Left colon (tissue), 2 donors: ENCODE results near the gene ZNF185. TPM values are rescaled to one million over a fixed set of nuclear protein-coding genes. Genes with fewer than 3 reads are reported as not detected.
A peak's percentile ranks its signal among the peaks of the same experiment; 100 is the strongest.
"Not testable (repeated sequence)": the region's sequence is repeated elsewhere in the genome, so short reads cannot be mapped to it uniquely, and the experiment has no call there.

Experiments used
- ATAC-seq: fragments of 200-7000 bp; cut with Tn5 transposase; one replicate; pipeline ENCODE4 v1.9.1; 2020; ENCODE audit warnings: mild to moderate bottlenecking, moderate library complexity
- DNase-seq, 2 donors: peaks; one replicate each; pipeline ENCODE4 v3.0.0-alpha.2; 2020
- intact Hi-C, 2 donors: fragments of 100-400 bp; cut with DNase I in 1 of 2; cut with micrococcal nuclease in 1 of 2; formaldehyde crosslinking; loops; one replicate each; pipeline versions ENCODE4 v1.11.2 to v1.14.0; 2022; cut with DNase I, micrococcal nuclease
- total RNA-seq, 2 donors: library from RNA; stranded (reverse); fragmentation: NEBNext Ultra II Directional; extraction: Animal tissue kit (Norgen Biotek cat#: 25700); gene quantifications; one replicate each; pipeline ENCODE4 v1.2.1, GENCODE V29; 2021
- donor health status: DM: no; HTN: no; CAD: no.
- donor health status: DM: yes; HTN: yes; CAD: no.

The ZNF185 gene
- total RNA-seq, 2 donors from 2014 or later = 4.0 to 4.6 TPM

GRCh38 chrX:152910018-152910417 is 12.2 kb downstream of the ZNF185 start:
- intact Hi-C loops, DNase-seq, ATAC-seq: not testable (repeated sequence)

GRCh38 chrX:152912106-152912505 is 14.2 kb downstream of the ZNF185 start:
- ATAC-seq (no peak), DNase-seq (no peak)
- intact Hi-C loops = no loop called here

DNA sequence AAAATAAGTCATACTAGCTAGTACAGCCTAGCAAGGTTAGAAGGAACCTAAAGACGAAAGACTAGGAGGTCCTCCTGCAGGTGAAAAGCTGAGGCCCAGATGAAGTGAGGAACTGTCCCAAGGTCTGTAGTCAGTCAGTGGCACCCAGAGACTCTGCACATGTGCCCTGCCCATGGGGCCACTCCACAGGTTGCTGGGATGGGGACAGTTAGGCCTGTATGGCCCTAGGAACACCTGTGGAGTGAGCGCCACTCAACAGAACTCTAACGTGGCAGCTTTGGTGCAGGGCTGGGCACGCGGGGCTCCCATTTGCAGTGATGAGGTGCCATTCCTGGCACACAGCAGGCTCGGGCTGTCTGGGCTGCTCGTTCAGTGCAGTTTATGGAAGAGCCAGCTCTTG is 14.8 kb downstream of the ZNF185 start:
- intact Hi-C loops = no loop called here
- no peak for ATAC-seq
- DNase-seq = no peak

DNA sequence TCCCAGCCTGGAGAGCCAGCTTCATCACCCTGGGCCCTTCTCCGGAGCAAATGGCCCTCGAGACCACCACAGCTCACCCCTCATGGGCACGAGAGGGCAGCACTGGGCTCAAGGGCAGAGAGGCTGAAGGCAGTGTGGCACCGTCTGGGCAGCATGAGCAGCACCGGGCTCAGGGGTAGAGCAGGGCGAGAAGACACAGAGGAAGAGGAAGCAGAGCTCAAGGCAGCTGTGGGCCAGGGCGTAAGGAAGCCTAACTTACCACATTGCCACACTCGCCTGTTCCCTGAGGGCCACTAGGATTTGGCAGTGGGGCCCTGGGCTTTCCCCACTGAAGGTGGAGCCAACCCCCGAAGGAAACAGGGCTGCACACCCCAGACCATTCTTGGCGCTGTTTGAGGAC is 15.5 kb downstream of the ZNF185 start:
- intact Hi-C loops = no loop called here
- DNase-seq (no peak), ATAC-seq (no peak)

- intact Hi-C loops = no loop called here
- DNase-seq (no peak), ATAC-seq (no peak)
Measured at GRCh38 chrX:152913910-152914309, 16.0 kb downstream of the ZNF185 start.

GRCh38 chrX:152915541-152916241 is 17.8 kb downstream of the ZNF185 start:
- DNase-seq (no peak), ATAC-seq (peak; percentile 27)
- intact Hi-C loops = no loop called here

DNA sequence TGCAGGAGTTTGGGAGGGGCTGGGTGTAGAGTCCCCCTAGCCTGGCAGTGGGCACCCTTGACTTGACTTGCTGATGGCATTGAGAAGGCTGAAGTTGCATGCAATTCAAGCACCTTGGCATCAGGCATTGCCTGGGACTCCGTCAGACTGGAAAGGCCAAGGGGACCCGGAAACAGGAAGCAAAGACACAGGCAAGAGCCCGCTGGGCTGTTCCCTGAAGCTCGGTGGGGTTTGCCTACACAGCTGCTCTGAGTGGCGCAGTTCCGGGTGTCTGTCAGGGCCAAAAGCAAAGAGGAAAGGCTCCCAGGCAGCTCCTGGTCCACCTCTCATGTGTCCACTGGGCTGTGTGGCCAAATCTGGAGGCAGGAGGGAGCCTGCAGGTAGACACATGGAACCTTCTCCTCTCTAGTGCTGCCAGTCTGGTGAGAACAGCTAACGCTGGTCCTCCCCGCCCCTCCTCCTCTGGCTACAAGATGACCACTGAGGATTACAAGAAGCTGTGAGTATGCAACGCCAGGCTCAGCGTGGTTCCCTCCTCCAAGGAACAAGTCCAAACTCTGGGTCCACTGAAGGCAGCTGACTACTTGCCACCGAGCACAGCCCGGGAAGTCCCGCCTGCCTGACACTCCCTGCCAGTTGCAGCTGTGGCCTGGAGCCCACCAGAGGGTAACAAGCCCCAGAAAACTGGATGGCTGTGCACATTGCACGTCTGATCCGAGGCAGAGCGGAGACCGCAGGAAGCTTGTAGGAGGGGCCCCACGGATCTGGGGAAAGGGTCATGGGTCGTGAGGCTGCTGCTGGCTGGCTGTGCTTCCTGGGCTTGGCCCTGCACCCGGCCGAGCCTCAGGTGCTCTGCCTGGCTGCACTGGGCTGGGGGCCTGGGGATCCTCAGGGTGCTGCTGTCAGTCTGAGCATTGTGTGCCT is 20.1 kb downstream of the ZNF185 start:
- intact Hi-C loops = no loop called here
- DNase-seq (no peak), ATAC-seq (peak; percentile 72)

DNA sequence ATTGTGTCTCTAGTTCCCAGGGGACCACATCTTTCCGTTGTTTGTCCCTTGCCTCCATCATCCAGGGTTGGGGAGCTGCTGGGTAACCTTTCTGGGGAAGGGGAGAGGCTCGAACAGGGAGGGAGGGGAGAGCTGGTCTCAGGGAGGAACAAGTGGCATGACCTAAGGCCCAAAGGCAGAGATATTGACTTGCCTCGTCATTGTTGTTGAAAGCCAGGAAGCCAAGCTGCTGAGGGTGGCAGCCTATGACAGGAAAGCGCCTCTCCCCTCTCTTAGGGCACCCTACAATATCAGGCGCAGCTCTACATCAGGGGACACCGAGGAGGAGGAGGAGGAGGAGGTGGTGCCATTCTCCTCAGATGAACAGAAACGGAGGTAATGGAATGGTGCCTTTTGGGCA is 20.8 kb downstream of the ZNF185 start:
- ATAC-seq = no peak
- intact Hi-C loops = no loop called here
- DNase-seq = no peak

DNA sequence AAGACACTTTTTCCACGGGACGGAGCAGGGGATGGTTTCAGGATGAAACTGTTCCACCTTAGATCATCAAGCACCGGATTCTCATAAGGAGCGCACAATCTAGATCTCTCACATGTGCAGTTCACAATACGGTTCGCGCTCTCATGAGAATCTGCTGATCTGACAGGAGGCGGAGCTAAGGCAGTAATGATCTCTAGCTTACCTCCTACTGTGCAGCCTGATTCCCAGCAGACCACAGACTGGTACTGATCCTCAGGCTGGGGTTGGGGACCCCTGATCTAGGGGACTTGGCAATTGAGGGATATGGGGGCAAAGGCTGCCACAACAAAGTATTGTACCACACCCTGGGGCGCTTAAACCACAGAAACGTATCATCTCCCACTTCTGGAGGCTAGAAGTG is 25.7 kb downstream of the ZNF185 start:
- intact Hi-C loops = no loop called here
- no peak for DNase-seq
- ATAC-seq = no peak

DNA sequence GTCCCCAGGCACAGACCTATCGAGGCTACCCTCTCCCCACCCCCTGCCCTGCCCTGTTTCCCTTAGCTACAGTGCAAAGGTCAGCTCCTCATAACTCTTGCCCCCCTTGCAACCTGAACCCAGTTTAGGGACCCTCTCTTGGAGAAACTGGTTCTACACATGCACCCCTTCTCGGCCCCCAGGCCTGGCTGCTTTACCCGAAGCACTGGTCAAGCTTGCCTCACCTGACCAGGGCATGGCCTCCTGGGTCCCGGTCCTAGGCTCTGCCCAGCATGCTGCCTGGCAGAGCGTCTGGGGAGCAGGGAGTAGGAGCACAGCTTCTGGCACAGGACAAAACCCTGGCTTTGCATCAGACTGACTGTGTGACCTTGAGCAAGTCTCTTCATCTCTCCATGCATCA is 28.0 kb downstream of the ZNF185 start:
- intact Hi-C loops = no loop called here
- peak; percentile 49 for ATAC-seq

DNA sequence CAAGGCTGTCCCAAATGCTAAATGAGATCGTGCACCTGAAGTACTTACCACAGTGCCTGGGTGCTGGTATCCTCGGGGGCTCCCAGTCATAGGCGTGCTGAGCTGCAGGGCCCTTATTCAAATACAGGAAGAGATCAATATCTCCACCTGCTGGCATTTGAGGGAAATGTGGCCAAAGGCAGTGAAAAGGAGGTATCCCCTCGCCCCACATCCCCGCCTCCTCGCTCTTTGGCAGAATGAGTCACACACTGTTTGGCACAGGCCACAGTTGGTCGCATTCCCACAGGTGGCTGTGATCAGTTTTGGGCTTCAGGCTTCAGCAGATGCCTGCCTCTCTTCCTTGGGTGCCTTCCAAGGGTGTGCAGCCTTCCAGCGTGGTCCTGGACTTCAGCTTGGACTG is 28.4 kb downstream of the ZNF185 start:
- peak; percentile 70 for ATAC-seq
- intact Hi-C loops = no loop called here
- DNase-seq = peak in 1 of 2 donors; percentile 38

More for the DNA sequence above, 28.0 kb downstream of the ZNF185 start:
- DNase-seq = no peak

- ATAC-seq = no peak
Measured at GRCh38 chrX:152926923-152927322, 29.1 kb downstream of the ZNF185 start.

DNA sequence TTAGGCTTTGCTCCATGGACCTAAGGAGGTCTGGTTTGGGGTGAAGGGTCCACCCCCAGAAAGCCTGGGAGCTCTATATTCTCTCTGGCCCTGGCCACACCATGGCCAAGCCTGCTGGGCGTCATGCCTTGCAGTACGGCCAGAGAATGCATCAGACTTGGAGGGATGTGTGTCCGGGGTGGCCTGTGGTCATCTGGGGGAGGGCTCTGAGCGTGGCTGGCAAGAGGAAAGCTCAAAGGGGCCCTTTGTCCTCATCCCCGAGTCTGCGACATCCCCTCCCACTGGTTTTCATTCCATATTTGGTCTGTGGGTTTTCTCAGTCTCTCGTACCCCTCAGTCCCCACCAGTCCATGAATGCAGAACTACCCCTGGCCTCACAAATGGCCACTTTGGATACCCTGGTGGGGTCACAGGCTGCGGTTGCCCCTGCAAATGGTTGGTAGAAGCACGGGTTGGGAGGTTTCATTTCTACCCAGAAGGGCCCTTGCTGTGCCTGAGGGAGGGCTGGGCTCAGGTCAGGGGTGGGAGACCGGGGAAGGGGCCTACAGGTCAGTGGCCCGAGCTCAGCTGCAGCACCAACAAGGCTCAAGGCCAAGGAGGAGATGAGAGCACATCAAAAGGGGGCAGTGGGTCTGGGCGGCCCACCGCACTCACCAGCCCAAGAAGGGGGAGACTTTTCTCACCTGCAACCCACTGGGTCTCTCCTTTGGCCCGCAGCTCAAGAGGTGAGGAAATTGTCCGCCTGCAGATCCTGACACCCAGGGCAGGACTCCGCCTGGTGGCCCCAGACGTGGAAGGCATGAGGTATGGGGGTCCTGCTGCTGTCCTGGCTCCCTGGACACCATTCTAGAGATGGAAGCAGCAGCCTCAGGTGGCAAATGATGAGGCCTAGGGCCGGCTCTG is 30.2 kb downstream of the ZNF185 start:
- intact Hi-C loops = no loop called here
- no peak for ATAC-seq
- no peak for DNase-seq

More at GRCh38 chrX:152926923-152927322, 29.1 kb downstream of the ZNF185 start:
- no peak for DNase-seq
- intact Hi-C loops = no loop called here

DNA sequence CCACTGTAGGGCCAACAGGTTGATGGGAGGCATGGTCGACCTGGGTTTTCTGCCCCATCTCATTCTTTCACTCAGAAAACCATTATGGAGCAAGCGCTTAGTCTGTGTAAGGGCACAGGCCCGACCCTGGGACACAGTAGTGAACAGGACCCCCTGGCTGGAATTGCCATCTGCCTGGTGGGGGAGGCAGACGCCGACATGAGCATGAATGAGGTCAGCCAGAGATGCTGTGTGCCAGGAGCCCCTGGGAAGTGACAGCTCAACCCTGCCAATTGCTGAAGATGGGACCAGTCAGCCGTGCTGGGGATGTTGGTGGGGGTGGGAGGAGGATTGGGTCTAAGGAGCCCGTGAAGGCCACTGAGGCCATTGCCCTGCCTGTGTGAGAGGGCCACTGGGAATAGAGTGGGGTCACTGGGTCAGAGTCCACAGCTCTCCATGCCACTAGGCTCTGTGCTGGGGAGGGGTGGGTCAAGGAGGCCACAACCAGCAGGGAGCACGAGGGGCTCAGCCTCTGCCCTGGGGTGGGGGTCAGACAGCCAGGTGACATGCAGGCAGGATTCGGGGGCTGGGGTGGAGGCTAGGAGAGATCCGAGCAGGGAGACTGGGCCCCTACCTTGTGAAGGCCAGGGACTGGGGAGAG is 31.0 kb downstream of the ZNF185 start:
- DNase-seq = no peak
- intact Hi-C loops = no loop called here
- ATAC-seq = no peak

- intact Hi-C loops = no loop called here
Measured at GRCh38 chrX:152929898-152930297, 32.0 kb downstream of the ZNF185 start.

DNA sequence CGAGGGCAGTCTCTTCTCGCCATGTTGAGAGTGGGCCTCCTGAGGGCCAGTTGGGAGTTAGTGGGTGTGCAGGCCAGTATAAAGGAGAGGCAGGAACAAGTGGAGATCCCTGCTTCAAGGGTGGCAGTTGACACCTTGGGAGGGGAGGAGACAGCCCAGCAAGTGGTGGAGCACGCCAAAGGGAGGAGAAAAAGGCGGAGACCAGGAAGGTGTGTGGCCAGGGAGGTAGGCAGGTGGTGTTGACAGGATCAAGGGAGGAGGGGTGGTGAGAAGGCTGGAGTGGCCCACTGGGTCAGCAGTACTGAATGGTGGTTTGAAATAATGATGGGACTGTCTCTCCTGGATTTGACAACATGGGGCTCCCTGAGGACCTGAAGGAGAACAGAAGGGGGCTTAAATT is 32.6 kb downstream of the ZNF185 start:
- intact Hi-C loops = no loop called here
- peak; percentile 51 for ATAC-seq
- no peak for DNase-seq

More at GRCh38 chrX:152929898-152930297, 32.0 kb downstream of the ZNF185 start:
- no peak for DNase-seq
- ATAC-seq = no peak

- intact Hi-C loops = no loop called here
- ATAC-seq (no peak), DNase-seq (no peak)
Measured at GRCh38 chrX:152932144-152932543, 34.3 kb downstream of the ZNF185 start.

GRCh38 chrX:152932598-152933175 is 34.8 kb downstream of the ZNF185 start:
- intact Hi-C loops = no loop called here
- no peak for ATAC-seq
- no peak for DNase-seq
